Loucy (cell line): ENCODE data around the gene CPEB4.

ENCODE experiments used
- EZH2phosphoT487 ChIP-seq: fragments of 200-600 bp; IDR thresholded peaks from 2 replicates; pipeline ENCODE4 v1.6.1; 2018; ENCODE audit warnings: antibody characterized with exemption, mild to moderate bottlenecking, moderate library complexity, borderline replicate concordance
- TF ChIP-seq, protein P1 (sequence below): fragments of 200-600 bp; sonication (generic); conservative IDR thresholded peaks from 2 replicates; pipeline ENCODE4 v1.5.1; 2014; ENCODE audit warnings: mild to moderate bottlenecking, antibody characterized with exemption, low read length

- TF ChIP-seq, protein P1, sequence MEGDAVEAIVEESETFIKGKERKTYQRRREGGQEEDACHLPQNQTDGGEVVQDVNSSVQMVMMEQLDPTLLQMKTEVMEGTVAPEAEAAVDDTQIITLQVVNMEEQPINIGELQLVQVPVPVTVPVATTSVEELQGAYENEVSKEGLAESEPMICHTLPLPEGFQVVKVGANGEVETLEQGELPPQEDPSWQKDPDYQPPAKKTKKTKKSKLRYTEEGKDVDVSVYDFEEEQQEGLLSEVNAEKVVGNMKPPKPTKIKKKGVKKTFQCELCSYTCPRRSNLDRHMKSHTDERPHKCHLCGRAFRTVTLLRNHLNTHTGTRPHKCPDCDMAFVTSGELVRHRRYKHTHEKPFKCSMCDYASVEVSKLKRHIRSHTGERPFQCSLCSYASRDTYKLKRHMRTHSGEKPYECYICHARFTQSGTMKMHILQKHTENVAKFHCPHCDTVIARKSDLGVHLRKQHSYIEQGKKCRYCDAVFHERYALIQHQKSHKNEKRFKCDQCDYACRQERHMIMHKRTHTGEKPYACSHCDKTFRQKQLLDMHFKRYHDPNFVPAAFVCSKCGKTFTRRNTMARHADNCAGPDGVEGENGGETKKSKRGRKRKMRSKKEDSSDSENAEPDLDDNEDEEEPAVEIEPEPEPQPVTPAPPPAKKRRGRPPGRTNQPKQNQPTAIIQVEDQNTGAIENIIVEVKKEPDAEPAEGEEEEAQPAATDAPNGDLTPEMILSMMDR, result no peak
- TF ChIP-seq EZH2phosphoT487, result no peak
Measured at GRCh38 chr5:173969167-173970049, 81.3 kb downstream of the CPEB4 start.
